ENCODE results near the gene IFITM2. TPM values are rescaled to one million over a fixed set of nuclear protein-coding genes. Genes with fewer than 3 reads are reported as not detected.

The IFITM2 gene

GRCh38 chr11:350723-351255 is 43.2 kb downstream of the IFITM2 start:
- Histone ChIP-seq H3K27me3 (ENCODE audit: control insufficient read depth, insufficient read depth, low read length) (peaks cover 12% of the 10 kb centered on the region), H3K4me2 (ENCODE audit: low read length) (no peak overlapping the region), H3K9ac (ENCODE audit: low read depth, low read length) (no peak overlapping the region), H3K36me3 (ENCODE audit: insufficient read depth, low read length) (no peaks in the 10 kb centered on the region), H3K4me3 (ENCODE audit: low read length) (no peak overlapping the region), H3K9me3 (replicated peaks; ENCODE audit: low read length) (no peaks in the 10 kb centered on the region), H3K4me1 (ENCODE audit: control insufficient read depth, insufficient read depth, low read length) (peaks cover 27% of the 10 kb centered on the region)

- no peak overlapping the region for H3K4me2 ChIP-seq (ENCODE audit: low read length)
- no peak overlapping the region for H3K4me3 ChIP-seq (ENCODE audit: low read length)
- H3K4me1 ChIP-seq (ENCODE audit: control insufficient read depth, insufficient read depth, low read length) = peaks cover 28% of the 10 kb centered on the region
- H3K27me3 ChIP-seq (ENCODE audit: control insufficient read depth, insufficient read depth, low read length) = peaks cover 5% of the 10 kb centered on the region
- no peaks in the 10 kb centered on the region for H3K36me3 ChIP-seq (ENCODE audit: insufficient read depth, low read length)
- H3K9me3 ChIP-seq (replicated peaks; ENCODE audit: low read length) = no peaks in the 10 kb centered on the region
- no peak overlapping the region for H3K9ac ChIP-seq (ENCODE audit: low read depth, low read length)
These were observed 43.8 kb downstream of the IFITM2 start for GRCh38 chr11:351411-351810.

GRCh38 chr11:352456-353031 is 44.9 kb downstream of the IFITM2 start:
- Histone ChIP-seq H3K36me3 (ENCODE audit: insufficient read depth, low read length) (no peaks in the 10 kb centered on the region), H3K4me2 (ENCODE audit: low read length) (no peak overlapping the region), H3K4me3 (ENCODE audit: low read length) (no peak overlapping the region), H3K4me1 (ENCODE audit: control insufficient read depth, insufficient read depth, low read length) (peaks cover 28% of the 10 kb centered on the region), H3K27me3 (ENCODE audit: control insufficient read depth, insufficient read depth, low read length) (peaks cover 3% of the 10 kb centered on the region), H3K9ac (ENCODE audit: low read depth, low read length) (no peak overlapping the region), H3K9me3 (replicated peaks; ENCODE audit: low read length) (no peaks in the 10 kb centered on the region)

GRCh38 chr11:353179-353873 is 45.7 kb downstream of the IFITM2 start:
- Histone ChIP-seq H3K9me3 (replicated peaks; ENCODE audit: low read length) (no peaks in the 10 kb centered on the region), H3K9ac (ENCODE audit: low read depth, low read length) (no peak overlapping the region), H3K36me3 (ENCODE audit: insufficient read depth, low read length) (no peaks in the 10 kb centered on the region), H3K27me3 (ENCODE audit: control insufficient read depth, insufficient read depth, low read length) (peaks cover 5% of the 10 kb centered on the region), H3K4me2 (ENCODE audit: low read length) (peak overlapping the region; percentile 12), H3K4me1 (ENCODE audit: control insufficient read depth, insufficient read depth, low read length) (peaks cover 28% of the 10 kb centered on the region), H3K4me3 (ENCODE audit: low read length) (no peak overlapping the region)

GRCh38 chr11:355581-356458 is 48.2 kb downstream of the IFITM2 start:
- peak overlapping the region; percentile 89 for H3K9ac ChIP-seq (ENCODE audit: low read depth, low read length)
- no peaks in the 10 kb centered on the region for H3K9me3 ChIP-seq (replicated peaks; ENCODE audit: low read length)
- H3K4me3 ChIP-seq (ENCODE audit: low read length) = peak overlapping the region; percentile 58
- H3K4me2 ChIP-seq (ENCODE audit: low read length) = peak overlapping the region; percentile 73
- H3K4me1 ChIP-seq (ENCODE audit: control insufficient read depth, insufficient read depth, low read length) = peaks cover 26% of the 10 kb centered on the region
- no peaks in the 10 kb centered on the region for H3K36me3 ChIP-seq (ENCODE audit: insufficient read depth, low read length)
- H3K27me3 ChIP-seq (ENCODE audit: control insufficient read depth, insufficient read depth, low read length) = peaks cover 14% of the 10 kb centered on the region

- peaks cover 14% of the 10 kb centered on the region for H3K27me3 ChIP-seq (ENCODE audit: control insufficient read depth, insufficient read depth, low read length)
- no peak overlapping the region for H3K4me2 ChIP-seq (ENCODE audit: low read length)
- H3K9ac ChIP-seq (ENCODE audit: low read depth, low read length) = no peak overlapping the region
- H3K9me3 ChIP-seq (replicated peaks; ENCODE audit: low read length) = no peaks in the 10 kb centered on the region
- H3K36me3 ChIP-seq (ENCODE audit: insufficient read depth, low read length) = no peaks in the 10 kb centered on the region
- H3K4me1 ChIP-seq (ENCODE audit: control insufficient read depth, insufficient read depth, low read length) = peaks cover 24% of the 10 kb centered on the region
- no peak overlapping the region for H3K4me3 ChIP-seq (ENCODE audit: low read length)
These were observed 49.0 kb downstream of the IFITM2 start for GRCh38 chr11:356610-357009.

GRCh38 chr11:357582-357981 is 50.0 kb downstream of the IFITM2 start:
- Histone ChIP-seq H3K9me3 (replicated peaks; ENCODE audit: low read length) (no peaks in the 10 kb centered on the region), H3K27me3 (ENCODE audit: control insufficient read depth, insufficient read depth, low read length) (peaks cover 14% of the 10 kb centered on the region), H3K4me1 (ENCODE audit: control insufficient read depth, insufficient read depth, low read length) (peaks cover 24% of the 10 kb centered on the region), H3K9ac (ENCODE audit: low read depth, low read length) (no peak overlapping the region), H3K4me3 (ENCODE audit: low read length) (no peak overlapping the region), H3K36me3 (ENCODE audit: insufficient read depth, low read length) (no peaks in the 10 kb centered on the region), H3K4me2 (ENCODE audit: low read length) (no peak overlapping the region)

GRCh38 chr11:358129-358800 is 50.6 kb downstream of the IFITM2 start:
- Histone ChIP-seq H3K36me3 (ENCODE audit: insufficient read depth, low read length) (no peaks in the 10 kb centered on the region), H3K9me3 (replicated peaks; ENCODE audit: low read length) (no peaks in the 10 kb centered on the region), H3K4me3 (ENCODE audit: low read length) (no peak overlapping the region), H3K4me1 (ENCODE audit: control insufficient read depth, insufficient read depth, low read length) (peaks cover 22% of the 10 kb centered on the region), H3K4me2 (ENCODE audit: low read length) (no peak overlapping the region), H3K27me3 (ENCODE audit: control insufficient read depth, insufficient read depth, low read length) (peaks cover 14% of the 10 kb centered on the region), H3K9ac (ENCODE audit: low read depth, low read length) (no peak overlapping the region)

Small RNAs within 50 kb of the gene (small RNA-seq; reads per million reads assigned to genes)
- gene AC136475.6 = not detected
